Stimulated activated CD8-positive, alpha-beta memory T cell treated with anti-CD3 and anti-CD28 coated beads, Interleukin-4, amount 100 ng/mL, for 24 hours (primary cell): ENCODE results near the gene KCNMB1.
A peak's percentile ranks its signal among the peaks of the same experiment; 100 is the strongest.

ENCODE experiments used
- DNase-seq: peaks from one replicate; pipeline ENCODE4 v3.0.0-alpha.2; 2020; ENCODE audit warnings: low read depth

The KCNMB1 gene

DNA sequence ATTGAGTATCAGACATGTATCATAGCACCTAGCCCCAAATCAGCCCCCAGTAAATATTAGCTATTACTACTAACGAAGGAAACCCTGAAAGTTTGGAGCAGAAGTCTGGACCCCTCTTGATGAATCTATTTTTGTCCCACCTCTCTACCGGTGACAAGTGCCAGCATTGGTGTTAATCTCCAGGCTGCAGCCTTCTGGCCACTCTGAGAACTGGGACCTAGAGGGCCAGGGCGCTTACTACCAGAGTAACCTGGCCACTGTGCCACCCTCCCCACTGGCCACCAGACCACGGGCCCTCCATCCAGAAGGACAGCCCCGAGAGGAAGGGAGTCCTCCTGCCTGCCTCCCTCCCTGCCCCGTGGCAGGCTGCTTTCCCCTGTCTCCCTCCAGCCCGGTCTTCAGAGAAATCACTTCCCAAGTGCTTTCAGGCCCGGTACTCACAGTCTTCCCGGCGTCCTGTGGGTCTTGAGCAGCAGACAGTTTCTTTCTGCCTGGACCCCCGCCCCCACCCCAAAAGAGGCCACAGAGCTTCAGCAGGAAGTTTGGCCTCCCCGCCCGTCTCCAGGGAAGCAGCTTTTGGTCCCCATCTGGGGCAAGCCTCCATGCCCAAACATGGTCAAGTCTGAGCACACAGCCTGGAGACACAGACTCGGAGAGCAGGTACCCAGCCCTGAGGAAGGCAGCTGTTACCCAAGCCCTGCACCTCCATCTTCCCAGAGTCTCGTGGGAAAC is at the start of gene KCNMB1:
Gene KCNMB1, minus strand, starts transcription at position 550 of the 732 bp plus-strand sequence. CDS start 3,920 bp downstream, outside the sequence.
- DNase-seq, result no peak

DNA sequence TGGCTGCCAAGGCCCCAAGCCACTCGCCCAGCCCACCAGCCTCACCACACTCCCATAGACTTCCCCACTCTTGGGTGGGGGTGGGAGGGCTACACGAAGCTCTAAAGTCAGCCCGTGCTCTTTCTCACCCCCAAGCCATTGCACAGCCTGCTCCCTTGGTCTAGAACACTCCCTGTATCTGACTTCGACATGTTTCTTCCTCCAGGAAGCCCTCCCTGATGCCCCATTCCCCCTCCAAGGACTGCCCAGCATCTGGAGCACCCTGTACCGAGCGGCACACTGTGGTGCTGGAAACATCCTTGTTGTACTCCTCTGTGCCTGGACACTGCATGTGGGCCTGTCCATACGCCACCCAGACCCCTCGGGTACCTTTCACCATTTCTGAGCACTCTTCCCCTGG is 49.4 kb upstream of the KCNMB1 start:
- DNase-seq, result no peak

GRCh38 chr5:170437621-170438375 is 48.6 kb upstream of the KCNMB1 start:
- DNase-seq, result no peak

DNA sequence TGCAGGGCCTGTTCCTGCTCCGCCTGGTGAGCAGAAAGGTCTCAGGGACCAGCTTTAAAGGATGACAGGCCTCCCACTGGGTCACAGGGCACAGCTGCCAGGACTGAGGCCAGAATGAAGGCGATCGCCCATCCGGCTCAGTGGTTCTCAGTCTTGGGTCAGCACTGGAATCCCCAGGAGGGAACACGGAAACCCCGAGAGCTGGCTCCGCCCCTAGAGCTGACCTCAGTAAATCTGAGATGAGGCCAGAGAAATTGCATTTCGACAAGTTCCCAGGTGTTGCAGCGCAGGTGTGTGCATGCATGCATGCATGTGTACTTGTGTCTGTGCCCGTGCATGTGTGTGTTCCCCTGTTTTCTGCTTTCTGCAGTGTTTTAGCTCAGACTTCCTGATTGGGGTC is 47.2 kb upstream of the KCNMB1 start:
- no peak for DNase-seq

DNA sequence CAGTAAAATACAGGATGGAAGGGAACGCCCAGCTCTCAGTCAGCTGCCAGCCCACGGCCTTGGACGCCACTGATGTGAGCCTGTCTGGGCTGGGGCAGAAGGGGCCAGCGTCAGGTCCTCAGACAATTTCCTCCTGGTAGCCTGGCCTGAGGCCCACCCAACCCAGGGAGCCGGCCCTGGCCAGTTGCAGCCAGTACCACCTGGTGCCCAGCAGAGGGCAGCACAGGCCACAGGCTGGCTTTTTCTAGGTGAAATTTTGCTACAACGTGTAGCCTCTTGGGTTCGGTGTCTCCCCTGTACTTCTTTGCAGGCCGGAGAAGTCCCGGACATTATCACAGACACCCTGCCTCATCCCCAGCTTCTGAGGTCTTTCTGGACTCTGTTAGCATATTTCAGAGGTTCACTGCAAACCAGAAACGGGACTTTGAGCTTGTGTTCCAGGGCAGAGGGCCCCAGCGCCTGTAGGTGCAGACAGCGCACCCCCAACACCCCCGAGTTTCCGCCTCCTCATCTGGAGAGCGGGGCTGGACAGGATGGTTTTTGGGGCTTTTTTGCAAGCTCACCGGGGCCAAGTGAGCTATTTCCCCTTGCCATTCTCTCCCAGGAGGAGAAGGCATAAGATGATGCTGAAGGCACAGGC is 45.9 kb upstream of the KCNMB1 start:
- DNase-seq, result peak; percentile 27

DNA sequence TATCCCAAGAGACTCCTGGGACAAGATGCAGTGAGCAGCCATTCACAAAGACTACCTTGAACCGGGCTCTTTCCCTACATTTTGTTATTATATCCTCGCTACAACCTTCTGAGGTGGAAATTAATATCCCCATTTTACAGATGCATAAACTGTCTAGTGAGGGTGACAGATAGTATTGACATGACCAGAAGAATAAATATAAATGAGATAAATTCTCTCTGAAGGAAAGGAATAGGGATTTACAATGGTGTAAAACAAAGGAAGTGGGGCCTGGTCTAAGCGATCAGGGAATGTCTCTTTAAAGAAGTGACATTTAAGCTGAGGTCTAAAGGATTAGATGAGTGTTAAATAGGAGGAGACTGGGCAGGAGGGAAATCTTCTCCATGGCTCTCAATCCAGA is 43.5 kb upstream of the KCNMB1 start:
- DNase-seq, result no peak

- DNase-seq, result no peak
Measured at GRCh38 chr5:170431571-170431970, 42.4 kb upstream of the KCNMB1 start.

DNA sequence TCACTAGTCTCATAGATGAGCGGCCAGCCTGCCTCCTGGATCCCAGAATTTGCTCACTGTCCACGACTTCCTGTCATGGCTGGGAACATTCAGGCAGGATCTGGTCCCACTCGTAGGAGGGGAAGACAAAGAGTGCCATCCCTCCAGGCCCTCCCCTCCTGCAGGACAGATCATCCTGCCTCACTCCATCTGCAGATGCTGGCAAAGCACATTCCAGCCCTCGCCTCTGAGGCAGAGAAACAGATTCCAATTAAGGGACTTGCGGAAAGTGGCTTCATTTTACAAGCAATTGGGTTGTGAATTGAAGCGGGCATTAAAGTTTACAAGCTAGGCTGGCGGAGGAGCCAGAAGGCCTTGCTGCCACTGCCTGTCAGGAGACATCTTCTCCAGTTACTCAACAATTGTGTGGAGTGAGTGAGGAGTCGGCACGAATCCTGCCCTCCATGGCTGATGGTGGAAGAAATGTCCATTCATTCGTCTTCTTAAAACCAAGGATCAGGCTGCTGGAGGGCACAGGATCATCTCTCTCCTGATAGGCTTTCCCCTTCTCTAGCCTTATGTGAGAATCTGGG is 41.8 kb upstream of the KCNMB1 start:
- no peak for DNase-seq

- no peak for DNase-seq
Measured at GRCh38 chr5:170430256-170430655, 41.1 kb upstream of the KCNMB1 start.

DNA sequence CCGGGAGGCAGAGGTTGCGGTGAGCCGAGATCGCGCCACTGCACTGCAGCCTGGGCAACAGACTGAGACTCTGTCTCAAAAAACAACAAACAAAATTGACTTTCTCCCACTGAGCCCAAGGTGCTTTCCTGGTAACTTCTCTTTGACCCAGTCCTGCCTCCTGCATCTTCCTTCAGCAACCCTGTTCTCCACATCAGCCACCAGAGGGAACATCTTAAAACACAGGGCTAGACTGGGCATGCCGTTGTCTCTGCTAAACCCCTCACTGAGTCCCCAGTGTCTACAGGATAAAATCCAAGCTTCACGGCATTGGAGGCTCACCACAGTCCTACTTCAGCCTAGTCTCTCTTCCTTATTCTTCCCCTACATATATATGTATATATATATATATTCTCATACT is 39.8 kb upstream of the KCNMB1 start:
- DNase-seq, result no peak

GRCh38 chr5:170427672-170428236 is 38.6 kb upstream of the KCNMB1 start:
- no peak for DNase-seq

DNA sequence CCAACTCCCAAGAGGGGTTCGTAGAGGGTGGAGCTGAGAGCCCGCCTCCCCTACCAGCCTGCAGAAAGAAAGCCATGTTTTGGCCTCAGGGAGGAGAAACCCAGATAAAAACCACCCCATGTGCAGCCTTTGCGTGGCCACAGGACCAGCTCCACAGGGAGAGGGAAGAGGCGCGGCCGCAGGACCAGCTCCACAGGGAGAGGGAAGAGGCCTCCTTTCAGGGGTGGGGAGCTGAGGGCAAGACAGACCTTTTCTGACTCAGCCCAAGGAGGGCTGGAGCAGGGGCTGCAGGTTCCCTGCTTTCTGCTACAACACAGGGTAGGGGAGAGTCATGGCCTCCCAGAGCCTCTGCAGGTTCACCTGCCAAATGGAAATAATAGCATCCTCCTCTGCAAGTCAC is 37.6 kb upstream of the KCNMB1 start:
- DNase-seq, result no peak

- no peak for DNase-seq
Measured at GRCh38 chr5:170426149-170426767, 37.1 kb upstream of the KCNMB1 start.

DNA sequence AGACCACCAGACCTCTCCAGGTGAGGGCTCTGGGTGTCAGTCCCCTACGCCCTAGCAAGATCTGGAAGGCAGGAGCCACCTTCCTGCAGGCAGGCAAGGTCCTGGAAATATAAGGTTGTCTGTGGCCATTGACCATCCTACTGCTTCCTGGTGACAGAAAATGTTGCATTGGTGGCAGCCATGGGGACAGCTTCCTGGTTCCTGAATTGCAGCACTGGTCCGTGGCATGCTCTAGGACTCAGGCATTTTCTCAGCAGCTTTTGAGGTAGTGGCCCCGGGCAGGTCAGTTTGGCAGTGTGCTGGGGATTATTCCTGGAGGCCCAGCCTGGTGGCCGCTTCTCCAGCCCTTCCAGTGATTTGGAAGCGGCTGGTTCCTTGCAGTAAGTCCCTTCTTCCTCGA is 36.6 kb upstream of the KCNMB1 start:
- DNase-seq, result no peak

DNA sequence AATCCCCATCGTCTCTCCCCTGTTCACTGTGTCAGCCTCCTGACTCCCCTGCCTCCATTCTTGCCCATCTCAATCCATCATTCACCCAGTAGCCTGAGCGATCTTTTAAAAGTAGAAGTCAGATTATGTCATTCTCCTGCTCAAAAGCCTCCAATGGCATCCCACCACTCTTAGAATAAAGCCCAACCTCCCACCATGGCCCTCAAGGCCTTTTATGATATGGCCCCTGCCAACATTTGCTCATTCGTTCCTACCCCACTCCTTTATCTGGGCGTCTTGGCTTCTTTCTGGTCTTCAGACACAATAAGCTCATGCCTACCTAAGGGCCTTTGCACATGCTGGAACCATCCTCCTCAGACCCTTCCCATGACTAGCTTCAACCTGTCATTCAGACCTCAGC is 35.5 kb upstream of the KCNMB1 start:
- DNase-seq, result no peak

DNA sequence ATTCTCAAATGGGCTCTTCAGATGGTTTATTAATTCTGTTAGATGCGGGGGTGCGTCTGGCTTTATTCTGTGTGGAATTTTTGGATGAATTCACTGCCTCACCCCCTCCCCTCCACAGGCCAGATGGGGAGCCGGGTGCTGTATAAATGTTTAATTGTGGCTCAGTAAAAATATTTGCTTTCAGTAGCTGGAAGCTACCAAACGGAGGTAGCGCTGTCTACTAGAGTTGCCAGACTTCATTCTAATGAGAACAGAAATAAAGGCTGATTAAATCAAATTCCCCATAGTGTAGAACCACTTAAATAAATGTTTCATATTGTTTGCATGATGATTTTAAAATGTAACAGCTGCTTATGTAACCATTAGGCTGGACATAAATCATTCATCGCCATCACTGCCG is 34.5 kb upstream of the KCNMB1 start:
- DNase-seq, result no peak

- DNase-seq, result no peak
Measured at GRCh38 chr5:170421826-170422225, 32.7 kb upstream of the KCNMB1 start.

DNA sequence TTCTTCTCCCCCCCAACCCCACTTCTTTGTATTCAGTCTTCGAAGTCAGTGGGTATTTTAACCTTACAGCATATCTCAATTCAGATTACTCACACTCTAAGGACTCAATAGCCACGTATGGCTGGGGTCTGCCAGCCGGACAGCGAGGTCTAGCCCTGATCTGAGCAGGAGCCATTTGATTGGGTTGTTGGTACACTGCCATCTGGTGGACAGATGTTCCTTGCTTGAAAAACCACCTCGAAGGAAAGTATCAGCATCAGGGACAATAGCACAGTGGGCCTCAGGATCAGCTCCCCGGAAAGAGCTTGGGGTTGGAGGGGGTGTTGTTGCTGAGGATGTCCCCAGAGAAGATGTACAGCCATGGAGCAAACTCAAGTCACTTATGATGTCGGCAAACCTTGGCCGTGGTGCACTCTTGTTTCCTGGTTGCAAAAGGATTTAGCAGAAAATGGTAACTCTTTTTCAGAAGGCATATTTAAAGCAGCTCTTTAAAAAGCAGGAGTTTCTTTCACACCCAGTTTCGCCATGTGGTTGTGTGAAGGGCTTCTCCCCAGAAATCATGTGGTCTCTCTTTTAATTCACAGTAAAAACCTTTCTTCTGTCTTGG is 31.7 kb upstream of the KCNMB1 start:
- DNase-seq, result peak; percentile 9

DNA sequence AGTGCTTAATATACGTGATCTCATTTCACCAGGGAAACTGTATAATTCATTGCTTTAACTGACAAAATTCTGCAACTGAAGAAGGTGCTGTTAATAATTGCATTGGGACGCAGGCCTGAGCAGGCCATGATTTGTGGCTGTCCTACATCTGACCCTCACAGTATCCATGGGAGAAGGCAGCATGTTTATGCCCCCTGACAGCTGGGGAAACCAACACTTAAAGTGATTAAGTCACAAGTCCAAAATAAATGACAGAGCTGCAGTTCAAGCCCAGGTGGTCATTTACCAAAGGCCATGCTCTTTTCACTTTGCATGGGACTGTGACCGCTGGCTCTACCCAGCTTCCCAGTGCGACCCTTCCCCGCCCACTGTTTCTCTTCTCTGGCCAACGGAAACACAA is 30.5 kb upstream of the KCNMB1 start:
- DNase-seq, result no peak

DNA sequence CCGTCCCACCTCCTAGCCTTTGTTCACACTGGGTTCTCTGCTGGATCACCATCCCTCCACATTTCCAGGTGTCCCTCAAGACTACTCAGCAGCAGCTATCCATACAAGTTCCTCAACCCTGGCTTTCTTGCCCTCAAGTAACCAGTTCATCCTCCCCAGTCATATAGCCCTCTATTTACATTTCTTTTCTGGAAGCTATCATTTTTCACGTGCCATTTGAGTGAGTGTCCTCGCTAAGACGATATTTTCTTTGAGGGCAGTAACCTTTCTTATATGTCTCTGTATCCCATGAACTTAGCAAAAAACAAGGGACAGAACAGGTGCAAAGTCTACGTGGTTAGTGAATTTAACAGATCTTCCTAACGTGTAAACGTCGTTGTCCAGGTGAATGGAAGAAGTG is 29.6 kb upstream of the KCNMB1 start:
- DNase-seq, result no peak

GRCh38 chr5:170416526-170416925 is 27.4 kb upstream of the KCNMB1 start:
- DNase-seq, result no peak

DNA sequence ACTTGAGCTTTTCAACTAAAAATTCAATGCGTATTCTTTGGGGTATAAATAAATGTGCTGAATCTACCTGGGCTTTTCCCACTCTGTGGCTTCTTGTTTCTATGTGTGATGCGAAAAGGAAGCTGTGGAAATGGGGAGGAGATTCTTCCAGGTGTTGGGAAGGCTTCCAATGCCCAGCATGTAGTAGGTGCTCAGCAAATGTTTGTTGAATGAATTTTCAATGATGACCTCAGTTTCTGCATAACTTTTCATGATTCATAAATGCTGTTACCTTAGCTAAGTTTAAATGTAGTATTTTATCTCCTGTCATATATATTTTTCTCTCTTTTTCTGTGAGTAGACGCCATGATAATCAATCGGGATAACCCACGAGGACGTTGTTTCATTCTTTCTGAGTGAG is 25.6 kb upstream of the KCNMB1 start:
- DNase-seq, result no peak
